GM12873 (cell line): Measurements from ENCODE around the gene TAF11L2.
"Not testable (repeated sequence)": the region's sequence is repeated elsewhere in the genome, so short reads cannot be mapped to it uniquely, and the experiment has no call there.

Experiments
- CTCF ChIP-seq: IDR thresholded peaks from 2 replicates; pipeline ENCODE4 v1.5.1; 2012; ENCODE audit warnings: low read depth, mild to moderate bottlenecking, moderate library complexity, low read length, control low read depth; ENCODE audit not compliant: insufficient read depth; ENCODE audit errors: missing control alignments

The TAF11L2 gene

GRCh38 chr5:17521501-17521900 is 23.5 kb downstream of the TAF11L2 start, which contains the start of gene TAF11L4:
Gene TAF11L4 (plus strand): TSS chr5:17521801.
- TF ChIP-seq CTCF = not testable (repeated sequence)

GRCh38 chr5:17524935-17525334 is 26.9 kb downstream of the TAF11L2 start, which contains the start of gene TAF11L5:
Gene TAF11L5 (plus strand): TSS chr5:17525235.
- TF ChIP-seq CTCF = not testable (repeated sequence)

GRCh38 chr5:17528369-17528768 is 30.3 kb downstream of the TAF11L2 start, which contains the start of gene TAF11L6:
Gene TAF11L6 (plus strand): TSS chr5:17528669.
- not testable (repeated sequence) for TF ChIP-seq CTCF
